Mesendoderm (in vitro differentiated cells): ENCODE measurements around the gene ZCCHC7.

Source experiments
- DNase-seq: peaks from one replicate; pipeline ENCODE4 v3.0.0; 2013
- H2AK5ac ChIP-seq: 2 replicates; pipeline ENCODE4 v1.6.1; 2013; ENCODE audit warnings: low read length, inconsistent platforms
- H2BK120ac ChIP-seq: 2 replicates; pipeline ENCODE4 v1.6.1; 2013; ENCODE audit warnings: low read depth, mild to moderate bottlenecking, low read length, moderate library complexity, mixed read lengths
- H2BK15ac ChIP-seq: replicated peaks from 2 replicates; pipeline ENCODE4 v1.6.1; 2013; ENCODE audit warnings: low read depth, mild to moderate bottlenecking, moderate library complexity
- H2BK5ac ChIP-seq: 2 replicates; pipeline ENCODE4 v1.6.1; 2013; ENCODE audit warnings: low read length, inconsistent platforms
- H3K18ac ChIP-seq: 2 replicates; pipeline ENCODE4 v1.6.1; 2013; ENCODE audit warnings: mild to moderate bottlenecking, low read length, mixed read lengths
- H3K23ac ChIP-seq: one replicate; pipeline ENCODE4 v1.6.1; 2013; ENCODE audit warnings: low read length
- H3K27ac ChIP-seq: 2 replicates; pipeline ENCODE4 v1.5.1; 2013; ENCODE audit warnings: low read depth, mild to moderate bottlenecking, inconsistent platforms, low read length, moderate library complexity
- H3K27me3 ChIP-seq: 2 replicates; pipeline ENCODE4 v1.6.1; 2013; ENCODE audit warnings: low read length, control low read depth, mild to moderate bottlenecking, inconsistent platforms; ENCODE audit not compliant: insufficient read depth, poor library complexity
- H3K36me3 ChIP-seq: 2 replicates; pipeline ENCODE4 v1.6.1; 2013; ENCODE audit warnings: low read length, inconsistent platforms; ENCODE audit not compliant: control insufficient read depth, insufficient read depth
- H3K4ac ChIP-seq: one replicate; pipeline ENCODE4 v1.6.1; 2013; ENCODE audit warnings: low read depth, mild to moderate bottlenecking, low read length, moderate library complexity
- H3K4me1 ChIP-seq: 2 replicates; pipeline ENCODE4 v1.6.1; 2013; ENCODE audit warnings: low read depth, low read length, inconsistent platforms; ENCODE audit not compliant: control insufficient read depth
- H3K4me2 ChIP-seq: 2 replicates; pipeline ENCODE4 v1.6.1; 2013; ENCODE audit warnings: low read length
- H3K4me3 ChIP-seq: 2 replicates; pipeline ENCODE4 v1.5.1; 2013; ENCODE audit warnings: mild to moderate bottlenecking, low read length
- H3K56ac ChIP-seq: one replicate; pipeline ENCODE4 v1.6.1; 2013; ENCODE audit warnings: low read length
- H3K79me1 ChIP-seq: 2 replicates; pipeline ENCODE4 v1.6.1; 2013; ENCODE audit warnings: low read length, inconsistent platforms
- H3K79me2 ChIP-seq: 2 replicates; pipeline ENCODE4 v1.6.1; 2013; ENCODE audit warnings: mild to moderate bottlenecking, low read length; ENCODE audit not compliant: control insufficient read depth, insufficient read depth
- H3K9ac ChIP-seq: 2 replicates; pipeline ENCODE4 v1.6.1; 2013; ENCODE audit warnings: low read length, inconsistent platforms
- H4K5ac ChIP-seq: one replicate; pipeline ENCODE4 v1.6.1; 2013; ENCODE audit warnings: low read length
- H4K8ac ChIP-seq: one replicate; pipeline ENCODE4 v1.6.1; 2013; ENCODE audit warnings: low read depth, mild to moderate bottlenecking, control low read depth, low read length, moderate library complexity
- WGBS: extraction: QIAGEN DNeasy Blood & Tissue Kit; methylation state at CpG from one replicate; pipeline ENCODE4 v1.1.7; 2013; ENCODE audit warnings: low lambda C conversion rate, missing lambda C conversion rate; ENCODE audit not compliant: insufficient coverage; ENCODE audit errors: extremely low coverage; 5-methylcytosine and 5-hydroxymethylcytosine counted together

The ZCCHC7 gene

DNA sequence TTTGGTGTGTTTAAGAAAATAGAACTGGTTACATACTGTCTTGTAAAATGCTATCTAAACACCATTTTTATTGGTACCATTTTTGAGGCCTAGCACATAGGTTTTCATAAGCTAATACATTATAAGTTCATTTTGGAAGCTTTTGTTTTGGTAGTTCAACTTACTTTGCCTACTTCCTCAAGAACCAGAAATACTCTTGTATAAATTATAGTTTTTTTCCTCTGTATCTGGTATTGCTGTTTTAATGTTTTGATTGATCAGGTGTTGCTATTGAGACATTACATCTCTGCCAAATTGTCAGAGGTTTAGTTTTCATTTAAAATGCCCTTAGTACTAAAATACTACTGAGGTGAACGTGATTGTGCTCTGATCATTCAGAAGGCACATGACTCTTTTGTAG lies 211.5 kb downstream of the ZCCHC7 start:
- Histone ChIP-seq H3K27ac (no peak overlapping the region), H3K4me2 (no peak overlapping the region), H2AK5ac (no peak overlapping the region), H3K27me3 (no peaks in the 10 kb centered on the region), H3K4ac (no peak overlapping the region), H3K79me1 (no peaks in the 10 kb centered on the region), H3K18ac (no peak overlapping the region), H2BK120ac (no peak overlapping the region), H4K8ac (no peak overlapping the region), H3K9ac (no peak overlapping the region), H3K79me2 (no peaks in the 10 kb centered on the region), H3K4me1 (no peaks in the 10 kb centered on the region), H3K56ac (no peak overlapping the region), H3K23ac (no peak overlapping the region), H2BK15ac (no peak overlapping the region), H3K36me3 (no peaks in the 10 kb centered on the region), H4K5ac (no peak overlapping the region), H3K4me3 (no peak overlapping the region), H2BK5ac (no peak overlapping the region)
- no CpG with 5 or more reads among the region's 1 CpG for WGBS
- no peak for DNase-seq

DNA sequence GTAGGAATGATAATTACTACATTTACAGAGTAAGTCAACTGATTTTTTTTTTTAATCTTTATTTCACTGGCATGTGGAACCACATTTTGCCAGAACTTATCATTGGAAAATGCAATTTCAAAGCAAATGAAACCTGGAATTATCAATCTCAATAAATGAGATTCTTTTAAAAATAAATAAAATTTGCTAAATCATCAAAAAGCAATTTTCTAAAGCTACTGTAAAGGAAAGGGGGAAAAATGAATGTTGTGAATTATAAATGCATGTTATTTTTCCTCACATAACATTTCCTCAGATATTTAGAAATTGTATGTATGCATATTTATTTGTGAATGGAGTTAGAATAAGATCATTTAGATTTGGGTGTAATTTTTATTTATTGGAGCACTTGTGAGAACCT lies 212.2 kb downstream of the ZCCHC7 start:
- Histone ChIP-seq H3K4me3 (no peak overlapping the region), H2BK15ac (no peak overlapping the region), H3K79me1 (no peaks in the 10 kb centered on the region), H3K18ac (no peak overlapping the region), H3K27ac (no peak overlapping the region), H3K4me1 (no peaks in the 10 kb centered on the region), H2BK5ac (no peak overlapping the region), H3K4ac (no peak overlapping the region), H2AK5ac (no peak overlapping the region), H3K4me2 (no peak overlapping the region), H3K56ac (no peak overlapping the region), H3K79me2 (no peaks in the 10 kb centered on the region), H3K36me3 (no peaks in the 10 kb centered on the region), H4K5ac (no peak overlapping the region), H3K9ac (no peak overlapping the region), H2BK120ac (no peak overlapping the region), H3K23ac (no peak overlapping the region), H4K8ac (no peak overlapping the region), H3K27me3 (no peaks in the 10 kb centered on the region)
- no peak for DNase-seq

DNA sequence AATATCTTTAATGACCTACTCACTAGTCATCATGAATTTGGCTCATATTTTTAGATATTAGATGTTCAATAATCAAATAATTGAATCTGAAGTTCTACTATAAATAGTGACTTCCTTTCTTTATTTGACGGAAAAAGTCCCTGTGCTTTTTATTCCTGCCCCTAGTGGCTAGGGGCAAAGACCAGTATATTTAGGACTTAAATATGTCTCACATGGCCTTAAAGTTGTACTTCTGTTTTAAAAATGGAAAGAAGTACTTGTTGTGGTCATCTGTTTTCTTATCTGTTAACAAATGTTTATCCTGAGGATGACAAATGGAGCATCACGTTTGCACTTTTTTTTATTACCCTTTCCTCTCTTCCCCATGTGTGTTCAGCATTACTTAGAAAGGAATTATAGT lies 212.9 kb downstream of the ZCCHC7 start:
- H3K4me1 ChIP-seq = no peaks in the 10 kb centered on the region
- H4K8ac ChIP-seq = no peak overlapping the region
- no peak overlapping the region for H2BK5ac ChIP-seq
- H3K18ac ChIP-seq = no peak overlapping the region
- no CpG with 5 or more reads among the region's 2 CpGs for WGBS
- DNase-seq = peak; percentile 2
- no peaks in the 10 kb centered on the region for H3K36me3 ChIP-seq
- H3K4me2 ChIP-seq = no peak overlapping the region
- no peak overlapping the region for H3K9ac ChIP-seq
- no peak overlapping the region for H3K27ac ChIP-seq
- H2AK5ac ChIP-seq = no peak overlapping the region
- H3K4me3 ChIP-seq = no peak overlapping the region
- H3K79me1 ChIP-seq = no peaks in the 10 kb centered on the region
- H2BK15ac ChIP-seq = no peak overlapping the region
- no peak overlapping the region for H2BK120ac ChIP-seq
- no peak overlapping the region for H4K5ac ChIP-seq
- no peaks in the 10 kb centered on the region for H3K79me2 ChIP-seq
- H3K23ac ChIP-seq = no peak overlapping the region
- no peaks in the 10 kb centered on the region for H3K27me3 ChIP-seq
- H3K4ac ChIP-seq = no peak overlapping the region
- no peak overlapping the region for H3K56ac ChIP-seq

DNA sequence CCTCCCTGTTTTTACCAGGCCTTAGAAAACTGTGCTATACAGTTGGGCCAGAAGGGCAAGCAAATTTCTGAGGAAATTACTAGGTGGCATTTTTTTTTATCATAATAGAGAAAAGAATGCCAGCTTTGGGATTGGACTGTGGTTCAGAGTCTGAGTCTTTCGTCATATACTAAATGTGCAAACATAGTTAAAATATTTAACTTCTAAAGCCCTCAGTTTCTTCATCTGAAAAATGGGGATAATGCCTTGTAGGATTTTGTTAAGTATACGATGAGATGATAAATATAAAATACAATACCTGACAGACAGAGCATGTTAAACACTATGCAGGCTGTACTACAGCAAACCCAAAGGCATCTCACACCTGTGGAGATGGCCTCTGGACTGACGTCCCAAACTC lies 214.9 kb downstream of the ZCCHC7 start:
- no CpG with 5 or more reads among the region's 3 CpGs for WGBS
- no peak overlapping the region for H3K4me3 ChIP-seq
- no peak overlapping the region for H2BK15ac ChIP-seq
- no peak overlapping the region for H4K8ac ChIP-seq
- no peak overlapping the region for H2BK5ac ChIP-seq
- H3K56ac ChIP-seq = no peak overlapping the region
- H3K23ac ChIP-seq = no peak overlapping the region
- H4K5ac ChIP-seq = no peak overlapping the region
- no peaks in the 10 kb centered on the region for H3K79me2 ChIP-seq
- no peak overlapping the region for H3K27ac ChIP-seq
- DNase-seq = no peak
- H3K4me1 ChIP-seq = no peaks in the 10 kb centered on the region
- no peaks in the 10 kb centered on the region for H3K36me3 ChIP-seq
- H3K4ac ChIP-seq = no peak overlapping the region
- H3K79me1 ChIP-seq = no peaks in the 10 kb centered on the region
- no peaks in the 10 kb centered on the region for H3K27me3 ChIP-seq
- no peak overlapping the region for H3K9ac ChIP-seq
- H3K4me2 ChIP-seq = no peak overlapping the region
- no peak overlapping the region for H2BK120ac ChIP-seq
- no peak overlapping the region for H2AK5ac ChIP-seq
- H3K18ac ChIP-seq = no peak overlapping the region

DNA sequence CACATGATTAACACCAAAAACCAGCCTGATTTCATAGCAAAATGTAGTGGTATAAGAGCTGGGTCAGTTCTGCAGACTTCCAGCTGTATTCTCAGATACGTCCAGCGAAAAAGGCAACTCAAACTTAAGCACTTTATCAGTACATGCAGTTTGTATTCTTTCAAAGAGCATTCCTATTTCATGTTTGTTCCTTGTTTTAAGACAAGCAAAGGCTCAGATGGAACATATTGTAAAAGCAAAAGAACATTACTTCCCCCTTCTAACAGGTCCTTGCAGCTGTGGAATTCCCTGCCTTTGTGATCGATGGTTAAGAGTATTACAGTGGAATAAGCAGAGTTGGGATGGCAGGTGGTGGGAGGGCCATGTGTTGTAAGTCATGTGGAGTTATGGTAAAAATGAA lies 215.8 kb downstream of the ZCCHC7 start:
- Histone ChIP-seq H3K79me2 (no peaks in the 10 kb centered on the region), H2BK5ac (no peak overlapping the region), H3K4me1 (no peaks in the 10 kb centered on the region), H2BK15ac (no peak overlapping the region), H4K5ac (no peak overlapping the region), H3K36me3 (no peaks in the 10 kb centered on the region), H3K4me3 (no peak overlapping the region), H3K79me1 (no peaks in the 10 kb centered on the region), H3K23ac (no peak overlapping the region), H3K27ac (no peak overlapping the region), H4K8ac (no peak overlapping the region), H3K9ac (no peak overlapping the region), H3K4ac (no peak overlapping the region), H2BK120ac (no peak overlapping the region), H3K27me3 (no peaks in the 10 kb centered on the region), H3K56ac (no peak overlapping the region), H3K4me2 (no peak overlapping the region), H2AK5ac (no peak overlapping the region), H3K18ac (no peak overlapping the region)
- DNase-seq = no peak
- WGBS = no CpG with 5 or more reads among the region's 3 CpGs

DNA sequence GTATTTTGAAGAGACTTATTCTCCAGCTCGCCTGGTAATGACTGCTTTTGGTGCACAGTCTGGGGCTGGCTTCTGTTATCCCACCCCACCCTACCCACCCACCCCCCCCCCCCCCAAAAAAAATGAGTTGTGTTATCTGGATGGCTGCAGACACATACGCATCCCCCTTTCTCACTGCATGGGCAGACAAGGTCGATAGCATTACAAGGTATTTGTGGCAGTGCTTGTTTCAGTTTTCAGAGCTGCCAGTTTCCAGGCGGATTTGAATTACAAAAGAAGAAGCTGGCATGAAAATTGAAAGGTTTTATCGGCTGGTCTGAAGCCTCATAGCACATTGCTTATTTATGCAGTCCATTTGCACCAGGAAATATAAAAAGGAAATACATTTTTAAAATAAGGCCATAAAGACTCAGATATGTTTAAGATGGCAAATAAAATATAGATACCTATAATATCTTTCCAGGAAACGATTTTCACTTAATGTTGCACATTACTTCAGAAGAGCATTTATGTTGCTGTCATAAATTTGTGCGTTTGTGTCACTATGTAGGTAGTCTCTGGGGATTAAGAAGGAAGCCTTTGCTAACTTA lies 217.0 kb downstream of the ZCCHC7 start:
- Histone ChIP-seq H2BK120ac (no peak overlapping the region), H3K27me3 (no peaks in the 10 kb centered on the region), H3K27ac (no peak overlapping the region), H2BK5ac (no peak overlapping the region), H4K8ac (no peak overlapping the region), H4K5ac (no peak overlapping the region), H3K4me3 (no peak overlapping the region), H3K36me3 (no peaks in the 10 kb centered on the region), H3K56ac (no peak overlapping the region), H3K4me2 (no peak overlapping the region), H3K4ac (no peak overlapping the region), H3K23ac (no peak overlapping the region), H3K4me1 (no peaks in the 10 kb centered on the region), H2BK15ac (no peak overlapping the region), H3K9ac (no peak overlapping the region), H3K18ac (no peak overlapping the region), H3K79me1 (no peaks in the 10 kb centered on the region), H2AK5ac (no peak overlapping the region), H3K79me2 (no peaks in the 10 kb centered on the region)
- WGBS = no CpG with 5 or more reads among the region's 7 CpGs
- DNase-seq = no peak
